Measurements from ENCODE around the gene MACROH2A1.

Gene MACROH2A1

GRCh38 chr5:135317286-135317685 lies 81.7 kb downstream of the MACROH2A1 start:
- H3K4me3 ChIP-seq (ENCODE audit: low read length), result no peak overlapping the region
- H3K27ac ChIP-seq (ENCODE audit: low read depth, low read length), result no peak overlapping the region

GRCh38 chr5:135315386-135315785 lies 83.6 kb downstream of the MACROH2A1 start:
- Histone ChIP-seq H3K9ac (ENCODE audit: low read length) (no peak overlapping the region), H3K27ac (ENCODE audit: low read depth, low read length) (no peak overlapping the region), H3K4me1 (ENCODE audit: control insufficient read depth, insufficient read depth, low read length) (peaks cover 6% of the 10 kb centered on the region), H3K36me3 (ENCODE audit: control insufficient read depth, insufficient read depth, low read length) (no peaks in the 10 kb centered on the region), H3K27me3 (ENCODE audit: control insufficient read depth, insufficient read depth, low read length) (no peaks in the 10 kb centered on the region), H3K4me3 (ENCODE audit: low read length) (no peak overlapping the region)

More at GRCh38 chr5:135317286-135317685, 81.7 kb downstream of the MACROH2A1 start:
- H3K36me3 ChIP-seq (ENCODE audit: control insufficient read depth, insufficient read depth, low read length), result no peaks in the 10 kb centered on the region
- no peak overlapping the region for H3K9ac ChIP-seq (ENCODE audit: low read length)
- H3K27me3 ChIP-seq (ENCODE audit: control insufficient read depth, insufficient read depth, low read length), result no peaks in the 10 kb centered on the region
- H3K4me1 ChIP-seq (ENCODE audit: control insufficient read depth, insufficient read depth, low read length), result peaks cover 6% of the 10 kb centered on the region

- Histone ChIP-seq H3K27me3 (ENCODE audit: control insufficient read depth, insufficient read depth, low read length) (no peaks in the 10 kb centered on the region), H3K27ac (ENCODE audit: low read depth, low read length) (no peak overlapping the region), H3K9ac (ENCODE audit: low read length) (no peak overlapping the region), H3K4me1 (ENCODE audit: control insufficient read depth, insufficient read depth, low read length) (peaks cover 6% of the 10 kb centered on the region), H3K36me3 (ENCODE audit: control insufficient read depth, insufficient read depth, low read length) (no peaks in the 10 kb centered on the region), H3K4me3 (ENCODE audit: low read length) (no peak overlapping the region)
These were observed 85.1 kb downstream of the MACROH2A1 start for GRCh38 chr5:135313946-135314345.

GRCh38 chr5:135313405-135313804 lies 85.6 kb downstream of the MACROH2A1 start:
- Histone ChIP-seq H3K9ac (ENCODE audit: low read length) (no peak overlapping the region), H3K4me3 (ENCODE audit: low read length) (no peak overlapping the region), H3K27ac (ENCODE audit: low read depth, low read length) (no peak overlapping the region), H3K27me3 (ENCODE audit: control insufficient read depth, insufficient read depth, low read length) (no peaks in the 10 kb centered on the region), H3K36me3 (ENCODE audit: control insufficient read depth, insufficient read depth, low read length) (no peaks in the 10 kb centered on the region), H3K4me1 (ENCODE audit: control insufficient read depth, insufficient read depth, low read length) (peaks cover 6% of the 10 kb centered on the region)

GRCh38 chr5:135312255-135312935 lies 86.6 kb downstream of the MACROH2A1 start:
- Histone ChIP-seq H3K4me3 (ENCODE audit: low read length) (no peak overlapping the region), H3K9ac (ENCODE audit: low read length) (no peak overlapping the region), H3K27ac (ENCODE audit: low read depth, low read length) (no peak overlapping the region), H3K27me3 (ENCODE audit: control insufficient read depth, insufficient read depth, low read length) (no peaks in the 10 kb centered on the region), H3K36me3 (ENCODE audit: control insufficient read depth, insufficient read depth, low read length) (no peaks in the 10 kb centered on the region), H3K4me1 (ENCODE audit: control insufficient read depth, insufficient read depth, low read length) (peaks cover 6% of the 10 kb centered on the region)

GRCh38 chr5:135310328-135310989 lies 88.6 kb downstream of the MACROH2A1 start:
- no peaks in the 10 kb centered on the region for H3K27me3 ChIP-seq (ENCODE audit: control insufficient read depth, insufficient read depth, low read length)
- H3K4me1 ChIP-seq (ENCODE audit: control insufficient read depth, insufficient read depth, low read length), result no peaks in the 10 kb centered on the region
- H3K36me3 ChIP-seq (ENCODE audit: control insufficient read depth, insufficient read depth, low read length), result no peaks in the 10 kb centered on the region
- no peak overlapping the region for H3K27ac ChIP-seq (ENCODE audit: low read depth, low read length)
- H3K4me3 ChIP-seq (ENCODE audit: low read length), result no peak overlapping the region
- H3K9ac ChIP-seq (ENCODE audit: low read length), result no peak overlapping the region

- H3K36me3 ChIP-seq (ENCODE audit: control insufficient read depth, insufficient read depth, low read length), result no peaks in the 10 kb centered on the region
- H3K4me3 ChIP-seq (ENCODE audit: low read length), result no peak overlapping the region
- no peaks in the 10 kb centered on the region for H3K27me3 ChIP-seq (ENCODE audit: control insufficient read depth, insufficient read depth, low read length)
- no peak overlapping the region for H3K9ac ChIP-seq (ENCODE audit: low read length)
- H3K27ac ChIP-seq (ENCODE audit: low read depth, low read length), result no peak overlapping the region
- H3K4me1 ChIP-seq (ENCODE audit: control insufficient read depth, insufficient read depth, low read length), result no peaks in the 10 kb centered on the region
These were observed 89.4 kb downstream of the MACROH2A1 start for GRCh38 chr5:135309391-135310327.

- H3K27me3 ChIP-seq (ENCODE audit: control insufficient read depth, insufficient read depth, low read length), result no peaks in the 10 kb centered on the region
- H3K36me3 ChIP-seq (ENCODE audit: control insufficient read depth, insufficient read depth, low read length), result no peaks in the 10 kb centered on the region
- no peaks in the 10 kb centered on the region for H3K4me1 ChIP-seq (ENCODE audit: control insufficient read depth, insufficient read depth, low read length)
- H3K9ac ChIP-seq (ENCODE audit: low read length), result no peak overlapping the region
- H3K27ac ChIP-seq (ENCODE audit: low read depth, low read length), result no peak overlapping the region
- H3K4me3 ChIP-seq (ENCODE audit: low read length), result no peak overlapping the region
These were observed 90.3 kb downstream of the MACROH2A1 start for GRCh38 chr5:135308752-135309151.

GRCh38 chr5:135308245-135308644 lies 90.8 kb downstream of the MACROH2A1 start:
- Histone ChIP-seq H3K4me1 (ENCODE audit: control insufficient read depth, insufficient read depth, low read length) (no peaks in the 10 kb centered on the region), H3K4me3 (ENCODE audit: low read length) (no peak overlapping the region), H3K9ac (ENCODE audit: low read length) (no peak overlapping the region), H3K36me3 (ENCODE audit: control insufficient read depth, insufficient read depth, low read length) (no peaks in the 10 kb centered on the region), H3K27ac (ENCODE audit: low read depth, low read length) (no peak overlapping the region), H3K27me3 (ENCODE audit: control insufficient read depth, insufficient read depth, low read length) (no peaks in the 10 kb centered on the region)

GRCh38 chr5:135307143-135307903 lies 91.7 kb downstream of the MACROH2A1 start:
- Histone ChIP-seq H3K27ac (ENCODE audit: low read depth, low read length) (no peak overlapping the region), H3K36me3 (ENCODE audit: control insufficient read depth, insufficient read depth, low read length) (no peaks in the 10 kb centered on the region), H3K9ac (ENCODE audit: low read length) (no peak overlapping the region)

GRCh38 chr5:135306557-135306956 lies 92.5 kb downstream of the MACROH2A1 start:
- H3K27me3 ChIP-seq (ENCODE audit: control insufficient read depth, insufficient read depth, low read length), result no peaks in the 10 kb centered on the region
- no peak overlapping the region for H3K4me3 ChIP-seq (ENCODE audit: low read length)
- H3K36me3 ChIP-seq (ENCODE audit: control insufficient read depth, insufficient read depth, low read length), result no peaks in the 10 kb centered on the region
- H3K4me1 ChIP-seq (ENCODE audit: control insufficient read depth, insufficient read depth, low read length), result no peaks in the 10 kb centered on the region
- H3K27ac ChIP-seq (ENCODE audit: low read depth, low read length), result no peak overlapping the region
- no peak overlapping the region for H3K9ac ChIP-seq (ENCODE audit: low read length)

More at GRCh38 chr5:135307143-135307903, 91.7 kb downstream of the MACROH2A1 start:
- H3K4me3 ChIP-seq (ENCODE audit: low read length), result no peak overlapping the region
- no peaks in the 10 kb centered on the region for H3K4me1 ChIP-seq (ENCODE audit: control insufficient read depth, insufficient read depth, low read length)
- no peaks in the 10 kb centered on the region for H3K27me3 ChIP-seq (ENCODE audit: control insufficient read depth, insufficient read depth, low read length)
